Pancreas (tissue), 10 donors: Measurements from ENCODE around the gene MT1B. TPM values are rescaled to one million over a fixed set of nuclear protein-coding genes. Genes with fewer than 3 reads are reported as not detected.
A peak's percentile ranks its signal among the peaks of the same experiment; 100 is the strongest.

Experiments used
- ATAC-seq, 4 donors: fragments of 200-7000 bp; cut with Tn5 transposase; one replicate each; pipeline versions ENCODE4 v1.8.0 to v1.9.1; 2020; ENCODE audit warnings: mild to moderate bottlenecking in 4 of 4, moderate library complexity in 4 of 4
- DNase-seq, 6 donors: peaks; one replicate each; pipeline ENCODE4 v3.0.0-alpha.2; 2020
- FAIRE-seq: peaks from 2 replicates; lab custom pipeline; 2012; peaks lifted over from hg19 to GRCh38; lab: Jason Lieb, UNC
- H3K27ac ChIP-seq, 4 donors: fragments of 200-600 bp; sonication (generic); 1 replicate in 3 of 4; 2 replicates in 1 of 4; pipeline versions ENCODE4 v1.5.0 to v1.8.0; 2020
- H3K27me3 ChIP-seq, 4 donors: fragments of 200-600 bp; one replicate each; pipeline ENCODE4 v1.8.0; 2021
- H3K36me3 ChIP-seq, 3 donors: fragments of 200-600 bp; sonication (generic) in 1 of 3; one replicate each; pipeline versions ENCODE4 v1.5.0 to v1.8.0; 2020 to 2021
- H3K4me1 ChIP-seq, 3 donors: fragments of 200-600 bp; one replicate each; pipeline ENCODE4 v1.8.0; 2021
- H3K4me3 ChIP-seq, 4 donors: fragments of 200-600 bp; sonication (generic) in 2 of 4; one replicate each; pipeline versions ENCODE4 v1.5.0 to v1.8.0; 2020 to 2021
- H3K9me3 ChIP-seq, 4 donors: fragments of 200-600 bp; one replicate each; pipeline ENCODE4 v1.8.0; 2021
- CTCF ChIP-seq, 4 donors: fragments of 200-600 bp; sonication (generic) in 3 of 4; IDR thresholded peaks; one replicate each; pipeline versions ENCODE4 v1.5.0 to v1.8.0; 2021; ENCODE audit warnings: antibody characterized with exemption in 4 of 4
- WGBS, 2 donors: extraction: QIAGEN DNeasy Blood & Tissue Kit; methylation state at CpG; one replicate each; pipeline ENCODE4 v1.1.7; 2013; 5-methylcytosine and 5-hydroxymethylcytosine counted together
- intact Hi-C, 3 donors: fragments of 100-400 bp; cut with DNase I; formaldehyde crosslinking; loops; one replicate each; pipeline versions ENCODE4 v1.11.1 to v1.14.2; 2022
- polyA plus RNA-seq, 2 donors: library from polyadenylated mRNA; stranded (reverse); fragments of 200-250 nt; gene quantifications; one replicate each; pipeline ENCODE4 v1.2.3, GENCODE V29; 2013
- total RNA-seq, 6 donors: library from RNA; stranded (reverse); fragmentation: NEBNext Ultra II Directional in 4 of 6; extraction: Animal tissue kit (Norgen Biotek cat#: 25700) in 4 of 6; gene quantifications; one replicate each; pipeline versions ENCODE4 v1.2.1 to v1.2.4, GENCODE V29; 2021 to 2023
- donor health status: healthy with polysubstance abuse.
- donor health status: DM: no; HTN: no; CAD: no; lungs with moderate emphysema.
- donor health status: DM: no; HTN: no; CAD: no.
- donor health status: control.
- donor health status: control.
- donor health status: Bipolar disorder and iron deficiency.
- donor health status: DM: yes; HTN: yes; CAD: no.
- donor health status: DM: no; HTN: no; CAD: no.
- donor health status: DM: no; HTN: no; CAD: no.
- donor health status: DM: yes; HTN: yes; CAD: no.

The MT1B gene
- total and polyA plus RNA-seq, 8 donors = not detected

DNA sequence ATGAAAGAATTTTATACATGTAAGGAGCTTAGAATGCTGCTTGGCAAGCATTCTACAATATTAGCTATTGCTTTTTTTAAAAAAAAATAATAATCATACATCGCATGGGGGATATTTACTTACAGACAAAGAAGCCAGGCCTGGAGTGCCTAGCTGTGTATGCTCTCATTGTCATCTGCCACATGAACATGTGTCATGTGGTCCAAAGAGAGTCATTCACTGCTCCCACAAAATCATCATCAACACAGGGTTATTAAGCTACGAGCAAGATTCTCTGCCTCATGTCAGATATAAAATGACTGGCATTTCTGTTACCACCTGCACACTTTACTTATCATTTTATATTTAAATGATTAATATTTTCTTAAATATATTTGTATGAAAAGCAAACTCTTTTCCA, 28.0 kb upstream of the MT1B start:
- H3K36me3 ChIP-seq = no peaks in the 10 kb centered on the region
- no peak for FAIRE-seq
- H3K27ac ChIP-seq = no peak overlapping the region
- TF ChIP-seq CTCF (IDR thresholded peaks at IDR 0.05) = no peak
- no peak for ATAC-seq
- WGBS, 2 donors = 91 to 98% methylated on average over 2 of the region's 2 CpGs
- no peaks in the 10 kb centered on the region for H3K27me3 ChIP-seq
- no peak overlapping the region for H3K4me3 ChIP-seq
- no peaks in the 10 kb centered on the region for H3K9me3 ChIP-seq
- intact Hi-C loops = no loop called here
- no peak for DNase-seq
- H3K4me1 ChIP-seq = peaks cover 3 to 12% (median 9%) of the 10 kb centered on the region in 3 donors

- H3K36me3 ChIP-seq = no peaks in the 10 kb centered on the region
- H3K27me3 ChIP-seq = no peaks in the 10 kb centered on the region
- H3K4me3 ChIP-seq = peak within 1 kb of the TSS; percentile 37 to 74 (median 63)
- intact Hi-C loops = no loop called here
- DNase-seq = peak; percentile 81 to 93 (median 88)
- no peak for TF ChIP-seq CTCF (IDR thresholded peaks at IDR 0.05)
- no peaks in the 10 kb centered on the region for H3K9me3 ChIP-seq
- peak; percentile 77 to 93 (median 90) for ATAC-seq
- peaks cover 0 to 9% (median 7%) of the 10 kb centered on the region in 3 donors for H3K4me1 ChIP-seq
- WGBS, 2 donors = 1% methylated on average over 50 to 62 of the region's 62 CpGs
- no peak for FAIRE-seq
- peak within 1 kb of the TSS; percentile 94 to 97 (median 95) for H3K27ac ChIP-seq
These were observed 26.3 kb upstream of the MT1B start, which contains the start of gene MT1E for GRCh38 chr16:56625140-56625942. Gene MT1E (plus strand): TSS chr16:56625781. CDS start chr16:56625852, 71 bp downstream.

GRCh38 chr16:56625943-56626654, 25.6 kb upstream of the MT1B start:
- peak; percentile 50 to 73 (median 64) for ATAC-seq
- no peaks in the 10 kb centered on the region for H3K27me3 ChIP-seq
- H3K4me1 ChIP-seq = peaks cover 0 to 9% (median 7%) of the 10 kb centered on the region in 3 donors
- peak in 4 of 6 donors; percentile 60 to 84 (median 77) for DNase-seq
- no peak for TF ChIP-seq CTCF (IDR thresholded peaks at IDR 0.05)
- intact Hi-C loops = no loop called here
- H3K4me3 ChIP-seq = peak overlapping the region; percentile 37 to 74 (median 63)
- WGBS, 2 donors = 6 to 20% methylated on average over 16 of the region's 16 CpGs
- no peak for FAIRE-seq
- H3K9me3 ChIP-seq = no peaks in the 10 kb centered on the region
- H3K36me3 ChIP-seq = no peaks in the 10 kb centered on the region
- H3K27ac ChIP-seq = peak overlapping the region; percentile 94 to 97 (median 95)

DNA sequence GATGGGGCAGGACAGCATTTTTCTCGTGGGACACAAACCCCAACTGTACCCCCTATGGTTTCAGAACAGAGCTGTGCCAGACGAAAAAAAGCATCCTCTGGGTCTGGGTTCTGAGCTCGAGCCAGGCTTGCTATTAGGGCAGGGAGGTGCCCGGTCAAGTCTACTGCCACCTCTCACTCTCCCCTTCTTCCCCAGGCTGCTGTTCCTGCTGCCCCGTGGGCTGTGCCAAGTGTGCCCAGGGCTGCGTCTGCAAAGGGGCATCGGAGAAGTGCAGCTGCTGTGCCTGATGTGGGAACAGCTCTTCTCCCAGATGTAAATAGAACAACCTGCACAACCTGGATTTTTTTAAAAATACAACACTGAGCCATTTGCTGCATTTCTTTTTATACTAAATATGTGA, 25.0 kb upstream of the MT1B start:
- intact Hi-C loops = no loop called here
- 8 to 12% methylated on average over 7 of the region's 7 CpGs for WGBS, 2 donors
- H3K9me3 ChIP-seq = no peaks in the 10 kb centered on the region

More for the DNA sequence above, 25.0 kb upstream of the MT1B start:
- H3K27me3 ChIP-seq = no peaks in the 10 kb centered on the region
- ATAC-seq (peak in 3 of 4 donors; percentile 2 to 25 (median 8)), FAIRE-seq (no peak), DNase-seq (peak in 1 of 6 donors; percentile 34)
- peak overlapping the region; percentile 37 to 74 (median 63) for H3K4me3 ChIP-seq
- H3K4me1 ChIP-seq = peaks cover 0 to 9% (median 7%) of the 10 kb centered on the region in 3 donors
- H3K36me3 ChIP-seq = no peaks in the 10 kb centered on the region
- H3K27ac ChIP-seq = peak overlapping the region; percentile 94 to 97 (median 95)
- TF ChIP-seq CTCF (IDR thresholded peaks at IDR 0.05) = no peak
